GM11168 (cell line): ENCODE results near the gene PHKA2.
"Not testable (repeated sequence)": the region's sequence is repeated elsewhere in the genome, so short reads cannot be mapped to it uniquely, and the experiment has no call there.

ENCODE experiments used
- in situ Hi-C: fragments of 300-500 bp; cut with MboI; formaldehyde crosslinking; loops from one replicate; pipeline ENCODE4 v1.12.0; 2022; ENCODE audit warnings: low sequenced_read_pairs; ENCODE audit not compliant: unreplicated experiment

The PHKA2 gene

GRCh38 chrX:18874560-18875255, 109.2 kb downstream of the PHKA2 start:
- in situ Hi-C loops: loop anchor here (25.0 kb wide), 1 partner anchor 462 kb away; no protein-coding TSS in a partner anchor

GRCh38 chrX:18873836-18874235, 110.1 kb downstream of the PHKA2 start:
- in situ Hi-C loops: no loop called here

- in situ Hi-C loops: no loop called here
Observed at GRCh38 chrX:18873189-18873791, 110.6 kb downstream of the PHKA2 start.

GRCh38 chrX:18872621-18873020, 111.3 kb downstream of the PHKA2 start:
- in situ Hi-C loops: no loop called here

- in situ Hi-C loops: no loop called here
Observed at GRCh38 chrX:18871970-18872369, 111.9 kb downstream of the PHKA2 start.

- in situ Hi-C loops: no loop called here
Observed at GRCh38 chrX:18871161-18871890, 112.6 kb downstream of the PHKA2 start.

- in situ Hi-C loops: no loop called here
Observed at GRCh38 chrX:18864390-18864920, 119.5 kb downstream of the PHKA2 start.

GRCh38 chrX:18861511-18861910, 122.4 kb downstream of the PHKA2 start:
- in situ Hi-C loops: no loop called here

GRCh38 chrX:18856645-18856997, 127.3 kb downstream of the PHKA2 start:
- in situ Hi-C loops: no loop called here

- in situ Hi-C loops: no loop called here
Observed at GRCh38 chrX:18855919-18856644, 127.8 kb downstream of the PHKA2 start.

- in situ Hi-C loops: not testable (repeated sequence)
Observed at GRCh38 chrX:18847901-18848300, 136.0 kb downstream of the PHKA2 start.
